Skin of body (tissue), 2 donors: Measurements from ENCODE around the gene PPP1R7. TPM values are rescaled to one million over a fixed set of nuclear protein-coding genes. Genes with fewer than 3 reads are reported as not detected.
"Not testable (repeated sequence)": the region's sequence is repeated elsewhere in the genome, so short reads cannot be mapped to it uniquely, and the experiment has no call there.

Experiments used
- DNase-seq: peaks from one replicate; lab custom pipeline; 2025; lab: John Stamatoyannopoulos, UW
- total RNA-seq: library from RNA; depleted of rRNA; stranded (reverse); fragments of >200 nt; gene quantifications from one replicate; pipeline ENCODE4 v1.2.3, GENCODE V29; 2014

PPP1R7 gene
- total RNA-seq, 1 donor from 2014 or later = 31.3 TPM

DNA sequence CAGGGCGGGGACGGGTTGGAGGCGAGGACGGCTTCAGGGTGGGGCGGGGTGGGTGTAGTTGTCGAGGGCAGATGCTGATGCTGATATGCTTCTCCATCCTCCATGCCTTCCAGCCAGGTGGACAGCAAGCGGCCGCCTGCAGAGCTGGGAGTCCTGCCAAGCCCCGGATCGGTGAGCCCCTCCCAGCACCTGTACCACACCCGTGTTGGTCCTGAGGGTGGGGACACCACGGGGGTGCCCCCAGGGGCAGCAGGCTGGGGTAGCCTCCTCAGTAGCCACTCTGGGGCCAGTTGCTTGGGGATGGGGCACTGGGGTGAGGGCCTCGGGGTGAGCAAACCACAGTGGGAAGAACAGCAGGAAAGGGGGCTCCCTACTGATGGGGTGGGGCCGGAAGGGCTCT, 40.8 kb downstream of the PPP1R7 start:
- no peak for DNase-seq

DNA sequence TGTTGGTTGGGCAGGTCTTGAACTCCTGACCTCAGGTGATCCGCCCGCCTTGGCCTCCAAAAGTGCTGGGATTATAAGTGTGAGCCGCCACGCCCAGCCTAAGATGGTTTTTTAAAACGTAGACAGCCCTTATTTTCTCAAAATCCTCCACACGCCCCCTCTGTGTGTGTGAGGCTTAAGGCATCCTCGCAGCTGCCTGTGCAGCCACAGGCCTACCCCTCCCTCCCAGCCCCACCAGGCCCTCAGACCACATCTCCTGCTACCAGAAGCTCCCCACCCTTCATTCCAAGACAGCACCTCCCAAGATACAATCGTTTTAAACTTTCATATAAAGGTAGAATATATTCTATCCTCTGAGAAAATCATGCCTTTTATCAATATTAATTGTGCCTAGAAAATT, 43.0 kb downstream of the PPP1R7 start:
- no peak for DNase-seq

DNA sequence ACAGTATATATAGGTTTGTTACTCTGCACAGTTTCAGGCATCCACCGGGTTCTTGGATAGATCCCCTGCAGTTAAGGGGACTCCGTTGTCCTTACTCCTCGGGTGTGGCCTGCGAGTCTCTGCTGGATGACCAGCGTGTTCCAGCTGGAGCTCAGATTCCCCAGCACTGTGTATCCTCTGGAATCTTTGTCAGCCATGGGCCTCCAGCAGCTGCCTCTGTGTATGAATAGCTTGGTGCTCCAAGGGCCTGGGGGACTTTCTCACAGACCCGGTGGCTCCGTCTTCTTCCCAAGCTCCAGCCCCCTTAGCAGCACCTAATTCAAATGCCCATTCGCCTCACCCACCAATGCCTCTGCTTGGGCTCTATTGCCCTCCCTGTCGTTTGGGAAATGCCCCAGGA, 44.5 kb downstream of the PPP1R7 start:
- DNase-seq = no peak

DNA sequence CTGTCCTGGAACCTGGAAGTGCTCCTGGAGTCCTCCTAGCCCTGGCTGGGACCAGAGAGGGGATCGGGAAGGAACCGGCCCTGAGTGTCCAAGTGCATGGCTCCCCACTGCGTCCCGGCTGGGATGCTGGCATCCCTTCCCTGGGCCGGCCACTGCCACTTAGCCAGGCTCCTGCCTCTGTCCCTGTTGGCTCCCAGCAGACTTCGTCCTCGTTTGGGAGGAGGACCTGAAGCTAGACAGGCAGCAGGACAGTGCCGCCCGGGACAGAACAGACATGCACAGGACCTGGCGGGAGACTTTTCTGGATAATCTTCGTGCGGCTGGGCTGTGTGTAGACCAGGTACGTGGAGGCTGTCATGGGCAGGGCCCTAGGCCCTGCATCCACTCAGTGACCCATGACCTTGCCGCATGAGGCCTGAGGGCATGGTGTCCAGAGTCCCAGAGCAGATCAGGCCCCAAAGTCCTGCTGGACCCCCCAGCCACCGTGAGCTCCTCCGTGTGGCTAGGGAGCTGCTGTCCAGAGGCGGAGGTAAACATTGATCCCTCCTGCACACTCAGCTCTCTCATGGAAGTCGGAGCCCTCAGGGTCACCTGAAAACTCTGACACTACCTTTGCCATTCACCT, 45.4 kb downstream of the PPP1R7 start:
- DNase-seq = no peak

DNA sequence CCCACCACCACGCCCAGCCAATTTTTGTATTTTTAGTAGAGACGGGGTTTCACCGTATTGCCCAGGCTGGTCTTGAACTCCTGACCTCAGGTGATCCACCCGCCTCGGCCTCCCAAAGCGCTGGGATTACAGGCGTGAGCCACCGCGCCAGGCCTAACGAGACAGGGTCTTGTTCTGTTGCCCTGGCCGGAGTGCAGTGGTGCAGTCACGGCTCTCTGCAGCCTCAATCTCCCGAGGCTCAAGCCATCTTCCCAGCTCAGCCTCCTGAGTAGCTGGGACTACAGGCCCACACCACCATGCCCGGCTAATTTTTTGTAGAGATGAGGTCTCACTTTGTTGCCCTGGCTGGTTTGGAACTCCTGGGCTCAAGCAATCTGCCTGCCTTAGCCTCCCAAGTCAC, 47.0 kb downstream of the PPP1R7 start:
- not testable (repeated sequence) for DNase-seq

DNA sequence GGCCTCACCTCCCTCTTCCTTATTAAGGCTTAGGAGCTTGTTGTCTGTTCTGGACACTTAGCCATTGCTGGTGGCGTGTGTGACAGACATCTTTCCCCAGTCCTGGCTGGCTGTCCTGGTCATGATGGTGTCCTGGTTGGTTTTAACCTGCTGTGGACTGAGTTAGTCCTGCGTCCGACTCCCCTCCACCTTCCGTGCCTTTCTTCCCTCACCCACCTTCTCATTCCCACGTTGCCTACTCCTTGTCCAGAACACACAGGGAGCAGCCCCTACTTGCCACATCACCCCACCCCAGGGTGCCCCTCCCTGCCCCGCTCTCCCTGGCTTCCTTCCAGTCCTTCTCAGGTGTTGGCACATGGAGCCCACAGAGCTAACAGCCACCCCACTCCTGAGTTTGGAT, 47.7 kb downstream of the PPP1R7 start:
- DNase-seq = no peak

DNA sequence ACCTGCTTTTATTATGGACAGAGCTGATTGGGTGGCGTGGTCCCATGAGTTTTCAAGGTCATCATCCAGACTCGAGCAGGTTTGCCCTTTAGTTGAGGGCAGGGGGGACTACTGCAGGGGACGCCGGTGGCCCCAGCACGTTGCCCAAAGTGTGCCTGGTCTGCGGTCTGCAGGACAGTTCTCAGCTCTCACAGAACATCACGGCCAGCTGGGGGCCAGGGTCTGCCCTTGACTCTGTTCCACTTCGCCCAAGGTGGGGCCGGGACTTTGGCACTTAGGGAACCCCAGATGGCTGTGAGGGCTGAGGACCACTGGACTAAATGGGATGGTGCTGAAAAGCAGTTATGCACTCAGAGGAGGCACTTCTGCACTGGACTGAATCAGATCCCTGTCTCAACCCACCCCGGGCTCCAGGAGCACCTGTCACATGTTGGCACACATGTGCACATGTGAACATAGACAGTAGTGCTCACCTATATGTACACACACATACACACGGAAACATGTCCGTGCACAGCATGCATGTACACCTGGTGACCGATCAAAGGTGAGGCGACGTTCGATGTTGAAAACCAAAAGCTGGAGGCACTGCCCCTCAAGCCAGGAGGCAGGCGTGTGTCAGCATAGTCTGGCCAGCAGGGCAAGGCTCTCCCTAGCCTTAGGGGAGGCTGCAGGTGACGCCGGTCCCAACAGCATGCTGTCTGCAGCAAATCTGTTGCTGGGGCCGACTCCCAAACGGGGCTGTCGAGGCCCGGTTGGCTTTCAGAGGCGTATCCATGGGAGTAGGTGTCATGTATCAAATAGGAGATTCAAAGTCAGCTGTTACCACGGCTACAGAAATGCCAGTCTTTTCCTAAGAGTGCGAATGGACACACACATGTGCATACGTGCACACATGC, 48.4 kb downstream of the PPP1R7 start:
- no peak for DNase-seq

DNA sequence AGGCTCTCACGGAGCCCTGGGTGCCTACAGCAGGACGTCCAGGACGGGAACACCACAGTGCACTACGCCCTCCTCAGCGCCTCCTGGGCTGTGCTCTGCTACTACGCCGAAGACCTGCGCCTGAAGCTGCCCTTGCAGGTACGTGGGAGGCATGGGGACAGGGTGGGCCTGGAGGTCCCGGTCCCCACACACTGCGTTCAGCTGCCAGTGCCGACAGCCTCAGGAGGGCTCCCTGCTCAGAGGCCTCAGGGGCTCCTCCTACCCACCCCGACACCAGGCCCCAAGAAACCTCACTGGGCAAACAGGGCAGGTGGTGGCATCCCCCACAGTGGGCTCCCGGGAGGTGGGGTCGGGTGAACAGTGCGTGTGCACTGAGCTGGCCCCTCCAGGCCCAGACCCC, 49.0 kb downstream of the PPP1R7 start:
- no peak for DNase-seq

DNA sequence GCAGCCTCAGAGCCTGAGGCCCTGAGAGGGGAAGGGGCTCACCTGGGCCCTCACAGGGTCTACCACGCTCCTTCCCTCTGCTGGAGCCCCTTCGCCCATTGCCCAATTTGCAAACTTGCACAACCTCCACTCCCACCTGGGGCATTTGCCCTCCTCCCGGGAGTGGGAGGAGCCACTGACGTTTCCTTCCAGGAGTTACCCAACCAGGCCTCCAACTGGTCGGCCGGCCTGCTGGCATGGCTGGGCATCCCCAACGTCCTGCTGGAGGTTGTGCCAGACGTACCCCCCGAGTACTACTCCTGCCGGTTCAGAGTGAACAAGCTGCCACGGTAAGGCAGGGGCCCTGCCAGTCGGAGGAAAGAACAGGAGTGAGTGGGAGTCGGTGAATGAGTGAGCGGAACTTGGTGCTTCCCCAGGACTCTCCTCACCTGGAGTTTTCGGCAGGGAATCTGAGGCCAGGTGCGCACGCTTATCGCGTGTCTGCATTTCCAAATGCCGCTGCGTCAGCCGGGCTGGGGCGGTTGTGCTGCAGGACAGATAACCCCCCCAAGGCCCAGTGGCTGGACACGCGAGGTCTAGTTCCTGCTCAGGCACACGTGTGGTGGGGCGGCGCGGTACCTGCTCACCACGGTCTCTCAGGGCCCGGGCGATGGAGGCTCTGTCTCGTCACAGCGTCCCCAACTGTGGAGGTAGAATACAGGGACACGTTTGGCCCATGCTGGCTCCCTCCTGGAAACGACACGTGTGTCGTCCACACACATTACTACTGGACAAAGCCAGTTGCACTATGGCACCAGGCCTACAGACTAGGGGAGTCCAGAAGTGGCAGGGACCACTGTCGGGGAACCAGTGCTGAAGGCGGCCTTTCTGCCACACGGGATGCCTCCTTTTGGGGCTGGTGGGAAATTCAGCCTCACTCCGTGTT, 49.9 kb downstream of the PPP1R7 start:
- DNase-seq = no peak

DNA sequence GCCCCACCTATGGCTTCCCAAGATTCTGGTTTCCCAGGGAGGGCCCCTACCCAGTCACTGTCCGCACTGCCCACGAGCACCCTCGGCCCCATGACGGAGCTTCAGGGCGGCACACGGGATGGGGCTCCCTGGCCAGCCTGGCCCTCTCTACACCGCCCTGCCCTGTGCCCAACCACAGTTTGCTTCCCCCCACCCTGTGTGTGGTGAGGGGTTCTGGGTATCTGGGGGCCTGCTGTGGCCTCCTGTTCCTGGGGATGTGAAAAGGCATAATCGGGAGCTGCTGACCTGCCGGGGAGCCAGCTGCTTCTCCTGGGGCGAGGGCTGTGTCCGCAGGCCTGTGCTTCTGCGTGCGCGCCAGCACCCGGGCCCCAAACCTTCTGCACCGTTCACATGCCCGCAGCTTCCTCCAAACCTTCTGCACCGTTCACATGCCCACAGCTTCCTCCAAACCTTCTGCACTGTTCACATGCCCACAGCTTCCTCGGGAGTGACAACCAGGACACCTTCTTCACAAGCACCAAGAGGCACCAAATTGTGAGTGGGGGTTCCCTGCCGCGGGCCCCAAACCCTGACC, 50.6 kb downstream of the PPP1R7 start:
- DNase-seq = no peak

DNA sequence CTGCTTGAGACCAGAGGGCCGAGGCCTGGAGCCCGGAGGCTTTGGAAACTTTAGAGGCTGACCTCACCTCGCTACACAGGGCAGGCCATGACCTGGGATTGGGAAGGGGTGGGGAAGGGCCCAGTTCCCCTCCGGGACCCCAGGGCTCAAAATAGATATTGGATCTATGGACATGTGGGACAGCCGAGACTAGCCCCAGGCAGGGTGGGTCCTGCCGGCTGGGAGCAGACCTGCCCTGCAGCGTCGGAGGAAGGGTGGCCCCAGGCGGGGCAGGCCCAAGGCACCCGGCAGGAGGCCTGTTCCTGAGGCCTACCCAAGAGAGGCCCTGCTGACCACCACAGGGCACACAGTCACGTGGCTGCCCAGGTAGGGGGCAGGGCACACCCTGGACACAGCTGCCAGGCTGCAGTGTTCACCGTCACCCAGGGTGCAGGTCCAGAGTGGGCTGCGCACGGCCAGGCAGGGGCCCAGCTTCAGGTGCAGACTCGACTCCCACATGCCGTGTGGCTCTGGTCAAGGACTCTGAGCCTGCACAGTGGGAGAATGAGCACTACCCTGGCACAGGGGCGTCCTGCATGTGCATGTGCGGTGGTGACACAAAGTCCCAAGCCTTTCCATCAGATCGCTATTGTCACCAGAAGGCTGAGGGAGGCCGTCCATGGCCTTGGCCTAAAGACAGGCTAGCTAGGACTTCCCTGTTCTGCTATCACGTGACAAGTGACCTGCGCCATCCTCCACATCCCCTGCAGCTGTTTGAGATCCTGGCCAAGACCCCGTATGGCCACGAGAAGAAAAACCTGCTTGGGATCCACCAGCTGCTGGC, 51.4 kb downstream of the PPP1R7 start:
- DNase-seq = no peak

DNA sequence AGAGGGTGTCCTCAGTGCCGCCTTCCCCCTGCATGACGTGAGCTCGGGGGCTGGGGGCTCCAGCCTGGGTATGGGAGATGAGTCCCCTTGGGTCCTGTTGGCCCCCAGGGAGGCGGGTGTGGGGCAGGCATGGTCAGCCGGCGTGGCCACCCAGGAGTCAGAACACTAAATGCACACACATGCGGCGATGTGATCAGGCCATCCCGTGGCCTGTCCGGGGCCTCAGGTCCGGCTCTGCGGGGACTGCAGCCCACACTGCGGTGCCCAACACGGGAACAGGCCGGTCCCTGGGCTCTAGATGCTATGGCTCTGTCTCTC, 52.0 kb downstream of the PPP1R7 start:
- no peak for DNase-seq

DNA sequence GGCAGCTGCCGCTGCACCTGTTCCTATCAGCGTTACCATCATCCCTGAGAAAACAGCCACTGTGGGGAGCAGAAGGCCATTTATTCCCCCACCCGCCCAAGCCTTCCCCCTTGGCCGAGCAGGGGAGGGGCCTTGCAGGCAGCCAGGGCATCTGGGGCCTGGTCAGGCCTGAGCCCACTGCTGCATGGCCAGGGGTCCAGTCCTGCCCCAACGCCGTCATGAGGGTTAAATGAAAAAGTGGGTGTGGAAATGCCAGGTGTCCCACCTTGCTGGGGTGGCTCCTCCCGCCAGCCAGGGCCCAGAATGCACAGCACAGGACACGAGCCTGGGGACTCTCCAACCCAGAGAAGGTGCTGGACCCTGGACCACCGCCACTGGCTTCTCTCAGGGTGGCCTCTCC, 52.4 kb downstream of the PPP1R7 start:
- DNase-seq = no peak

DNA sequence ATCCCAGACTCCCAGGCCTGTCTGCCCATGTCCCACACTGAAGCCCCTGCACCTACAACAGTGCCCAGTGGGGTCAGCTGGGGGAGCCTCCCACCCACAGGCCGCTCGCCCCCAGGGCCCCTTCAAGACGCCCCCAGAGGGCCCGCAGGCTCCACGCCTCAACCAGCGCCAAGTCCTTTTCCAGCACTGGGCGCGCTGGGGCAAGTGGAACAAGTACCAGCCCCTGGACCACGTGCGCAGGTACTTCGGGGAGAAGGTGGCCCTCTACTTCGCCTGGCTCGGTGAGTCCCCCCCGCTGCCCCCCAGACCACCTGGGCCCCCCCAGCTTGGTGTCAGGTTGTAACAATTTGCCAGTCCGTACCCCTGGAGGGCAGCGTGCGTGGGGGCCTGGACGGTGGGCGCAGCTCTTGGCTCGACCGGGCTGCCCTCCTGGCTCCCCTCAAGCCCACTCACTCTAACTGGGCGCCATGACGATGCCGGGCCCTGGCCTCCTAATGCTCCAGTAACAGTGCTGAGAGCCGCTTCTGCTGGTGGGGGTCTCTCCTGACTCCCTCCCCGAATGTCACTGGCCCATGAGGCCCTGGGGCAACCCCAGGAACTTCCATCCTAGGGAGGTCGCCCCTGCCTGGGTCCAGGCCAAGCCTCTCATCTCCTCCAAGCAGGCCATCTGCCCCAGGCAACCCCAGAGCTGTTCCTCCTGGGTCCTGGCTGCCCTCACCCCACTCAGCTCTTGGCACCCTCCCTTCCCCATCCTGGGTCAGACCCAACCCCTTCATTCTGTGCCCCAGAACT, 53.1 kb downstream of the PPP1R7 start:
- DNase-seq = no peak

DNA sequence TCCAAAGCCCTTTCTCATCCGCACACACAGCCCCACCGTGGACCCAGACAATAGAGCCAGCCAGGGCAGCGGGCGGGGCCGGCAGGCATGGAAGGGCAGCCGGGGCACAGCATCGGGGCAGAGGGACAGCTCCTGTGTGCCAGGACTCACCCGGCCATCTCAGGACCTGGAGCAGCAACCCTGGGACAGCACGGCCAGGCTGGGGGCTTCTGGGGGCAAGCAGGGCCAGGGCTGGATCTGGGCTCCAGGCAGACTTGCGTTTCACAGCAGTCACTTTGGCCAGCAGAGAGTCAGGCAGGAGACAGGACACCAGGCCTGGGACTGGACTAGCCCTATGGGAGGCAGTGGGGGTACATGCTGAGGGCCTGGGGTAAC, 53.7 kb downstream of the PPP1R7 start:
- no peak for DNase-seq

DNA sequence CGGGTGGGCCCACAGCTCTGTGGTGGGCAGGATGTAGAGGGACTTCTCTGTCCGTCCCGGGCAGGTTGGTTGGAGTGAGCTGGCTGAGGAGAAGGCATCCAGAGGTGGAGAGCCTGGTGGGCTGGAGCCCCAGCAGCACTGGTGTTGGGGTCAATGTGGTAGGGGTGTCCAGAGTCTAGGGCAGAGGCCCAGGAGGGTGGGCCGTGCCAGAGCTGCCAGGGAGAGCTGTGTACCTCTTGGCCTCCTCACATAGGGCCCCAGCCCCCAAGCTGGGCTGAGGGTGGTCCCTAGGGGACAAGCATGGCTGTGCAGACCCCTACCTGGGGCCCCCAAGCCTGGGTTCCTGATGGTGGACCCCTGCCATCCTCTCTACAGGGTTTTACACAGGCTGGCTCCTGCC, 54.2 kb downstream of the PPP1R7 start:
- DNase-seq = no peak

DNA sequence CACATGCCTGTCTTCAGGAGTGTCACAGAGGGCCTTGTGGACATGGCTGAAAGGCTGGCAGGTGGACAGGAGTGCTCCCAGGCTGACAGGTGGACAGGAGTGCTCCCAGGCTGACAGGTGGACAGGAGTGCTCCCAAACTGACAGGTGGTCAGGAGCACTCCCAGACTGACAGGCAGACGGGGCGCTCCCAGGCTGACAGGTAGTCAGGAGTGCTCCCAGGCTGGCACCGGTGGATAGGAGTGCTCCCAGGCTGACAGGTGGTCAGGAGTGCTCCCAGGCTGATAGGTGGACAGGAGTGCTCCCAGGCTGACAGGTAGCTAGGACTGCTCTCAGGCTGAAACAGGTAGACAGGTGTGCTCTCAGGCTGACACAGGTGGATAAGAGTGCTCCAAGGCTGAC, 54.8 kb downstream of the PPP1R7 start:
- no peak for DNase-seq

DNA sequence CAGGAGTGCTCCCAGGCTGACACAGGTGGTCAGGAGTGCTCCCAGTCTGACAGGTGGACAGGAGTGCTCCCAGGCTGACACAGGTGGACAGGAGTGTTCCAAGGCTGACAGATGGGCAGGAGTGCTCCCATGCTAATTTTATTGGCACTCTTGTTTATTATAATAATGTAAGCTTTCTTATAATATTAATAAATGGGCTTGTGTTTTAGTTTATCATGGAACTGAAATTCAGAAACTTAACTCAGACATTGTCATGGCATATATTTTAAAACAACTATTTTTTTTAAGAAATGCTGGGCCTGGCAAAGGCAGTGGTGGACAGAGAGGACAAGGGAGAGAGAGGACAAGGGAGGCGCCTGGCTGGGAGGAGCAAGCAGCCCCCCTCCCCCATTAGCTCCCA, 56.9 kb downstream of the PPP1R7 start:
- no peak for DNase-seq

DNA sequence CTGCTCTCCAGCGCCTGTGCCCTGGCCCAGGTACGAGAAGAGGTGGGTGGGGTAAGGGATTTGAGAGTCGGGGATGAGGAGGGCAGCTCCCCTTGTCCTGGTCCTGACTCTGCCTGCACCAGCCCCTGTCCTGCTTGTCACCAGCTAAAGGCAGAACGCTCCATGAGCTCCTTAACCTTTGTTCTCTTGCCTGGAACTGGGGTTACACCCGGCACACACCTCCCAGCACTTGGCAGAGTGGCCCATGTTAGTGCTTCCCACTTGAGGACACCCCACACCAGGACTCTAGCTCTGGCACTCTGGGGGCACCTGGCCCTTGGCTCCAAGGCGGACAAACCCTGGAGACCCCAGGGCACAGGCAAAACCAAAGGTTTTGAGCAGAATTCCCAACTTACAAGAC, 57.4 kb downstream of the PPP1R7 start:
- no peak for DNase-seq

DNA sequence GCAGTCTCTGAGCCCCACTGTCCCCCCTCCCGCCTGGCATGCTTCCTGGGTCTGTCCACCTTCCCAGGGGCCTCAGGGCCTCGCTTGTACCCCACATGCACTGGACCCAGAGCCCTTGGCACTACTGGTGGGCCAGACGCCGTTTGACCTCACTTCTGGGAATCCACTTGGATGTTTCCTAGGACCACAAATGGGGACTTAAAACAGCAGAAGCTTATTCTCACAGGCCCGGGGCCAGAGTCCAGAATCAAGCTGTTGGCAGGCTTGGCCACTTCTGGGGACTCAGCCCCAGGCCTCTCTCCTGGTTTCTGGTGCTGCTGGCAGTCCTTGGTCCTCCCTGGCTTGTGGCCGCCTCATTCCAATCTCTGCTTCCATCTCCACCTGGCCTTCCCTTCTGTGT, 57.8 kb downstream of the PPP1R7 start:
- no peak for DNase-seq
